Activated B cell treated with CpG ODN at 0.5 μM for 24 hours (primary cell): ENCODE results near the gene CRISP3. TPM values are rescaled to one million over a fixed set of nuclear protein-coding genes. Genes with fewer than 3 reads are reported as not detected.

Source experiments
- ATAC-seq: fragments of 200-7000 bp; cut with Tn5 transposase; one replicate; pipeline ENCODE4 v1.10.0; 2021; ENCODE audit warnings: low read depth, mild to moderate bottlenecking, moderate library complexity
- CTCF ChIA-PET: fragments of 350-600 bp; sonication (Branson Sonifier 250); formaldehyde crosslinking; loops from one replicate; lab custom pipeline; 2021; ENCODE audit warnings: antibody characterized with exemption; lab: Charles Lee
- POLR2A ChIA-PET: fragments of 350-600 bp; sonication (Branson Sonifier 250); formaldehyde crosslinking; loops from one replicate; lab custom pipeline; 2021; ENCODE audit warnings: antibody characterized with exemption; lab: Charles Lee
- DNase-seq: peaks from one replicate; pipeline ENCODE4 v3.0.0; 2022
- H3K27ac Mint-ChIP-seq: one replicate; pipeline ENCODE4 v1.8.0; 2020; ENCODE audit warnings: mixed read lengths
- H3K27me3 Mint-ChIP-seq: one replicate; pipeline ENCODE4 v1.8.0; 2021; ENCODE audit warnings: mixed read lengths
- H3K36me3 Mint-ChIP-seq: one replicate; pipeline ENCODE4 v1.8.0; 2021; ENCODE audit warnings: low read depth, mixed read lengths
- H3K4me1 Mint-ChIP-seq: one replicate; pipeline ENCODE4 v1.8.0; 2021; ENCODE audit warnings: mixed read lengths
- H3K4me3 Mint-ChIP-seq: one replicate; pipeline ENCODE4 v1.8.0; 2020; ENCODE audit warnings: mild to moderate bottlenecking, mixed read lengths
- H3K9me3 Mint-ChIP-seq: one replicate; pipeline ENCODE4 v1.8.0; 2020; ENCODE audit warnings: mixed read lengths
- intact Hi-C: fragments of 100-400 bp; cut with micrococcal nuclease; formaldehyde crosslinking; loops from one replicate; pipeline ENCODE4 v1.15.1; 2024
- total RNA-seq: library from RNA; stranded (reverse); gene quantifications from 2 replicates; pipeline ENCODE4 v1.2.3, GENCODE V29; 2022
- TF ChIP-seq, protein P1 (sequence below): fragments of 200-600 bp; IDR thresholded peaks from one replicate; pipeline ENCODE4 v1.8.0; 2022; ENCODE audit warnings: antibody characterized with exemption, mild to moderate bottlenecking

The CRISP3 gene
- total RNA-seq, 1 donor from 2014 or later: not detected

DNA sequence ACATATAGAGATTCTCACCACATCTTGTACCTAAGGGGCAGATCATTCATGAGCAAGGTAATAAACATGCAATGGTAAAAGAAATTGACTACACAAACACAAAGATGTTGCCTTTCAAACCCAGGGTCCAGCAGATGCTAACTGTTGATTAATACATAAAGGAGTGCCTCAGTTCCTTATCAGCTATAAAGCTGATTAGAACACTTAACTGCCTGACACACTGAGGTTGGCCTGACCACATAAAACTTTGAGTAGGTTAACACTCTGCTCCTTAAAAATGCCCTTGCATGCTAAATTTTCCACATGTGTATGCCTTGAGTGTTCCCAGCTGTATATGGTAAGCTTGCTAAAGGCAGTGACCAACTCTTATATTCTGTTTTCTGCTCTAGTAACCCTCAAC is 45.7 kb downstream of the CRISP3 start:
- Mint-ChIP-seq H3K36me3 (no peaks in the 10 kb centered on the region), H3K4me3 (no peak overlapping the region), H3K9me3 (peaks cover 15% of the 10 kb centered on the region), H3K27me3 (no peaks in the 10 kb centered on the region), H3K4me1 (no peaks in the 10 kb centered on the region), H3K27ac (no peak overlapping the region)
- TF ChIP-seq, protein P1, sequence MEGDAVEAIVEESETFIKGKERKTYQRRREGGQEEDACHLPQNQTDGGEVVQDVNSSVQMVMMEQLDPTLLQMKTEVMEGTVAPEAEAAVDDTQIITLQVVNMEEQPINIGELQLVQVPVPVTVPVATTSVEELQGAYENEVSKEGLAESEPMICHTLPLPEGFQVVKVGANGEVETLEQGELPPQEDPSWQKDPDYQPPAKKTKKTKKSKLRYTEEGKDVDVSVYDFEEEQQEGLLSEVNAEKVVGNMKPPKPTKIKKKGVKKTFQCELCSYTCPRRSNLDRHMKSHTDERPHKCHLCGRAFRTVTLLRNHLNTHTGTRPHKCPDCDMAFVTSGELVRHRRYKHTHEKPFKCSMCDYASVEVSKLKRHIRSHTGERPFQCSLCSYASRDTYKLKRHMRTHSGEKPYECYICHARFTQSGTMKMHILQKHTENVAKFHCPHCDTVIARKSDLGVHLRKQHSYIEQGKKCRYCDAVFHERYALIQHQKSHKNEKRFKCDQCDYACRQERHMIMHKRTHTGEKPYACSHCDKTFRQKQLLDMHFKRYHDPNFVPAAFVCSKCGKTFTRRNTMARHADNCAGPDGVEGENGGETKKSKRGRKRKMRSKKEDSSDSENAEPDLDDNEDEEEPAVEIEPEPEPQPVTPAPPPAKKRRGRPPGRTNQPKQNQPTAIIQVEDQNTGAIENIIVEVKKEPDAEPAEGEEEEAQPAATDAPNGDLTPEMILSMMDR: no peak
- DNase-seq (no peak), ATAC-seq (no peak)
- CTCF ChIA-PET: no interaction called here
- intact Hi-C loops: no loop called here
- POLR2A ChIA-PET: no interaction called here

DNA sequence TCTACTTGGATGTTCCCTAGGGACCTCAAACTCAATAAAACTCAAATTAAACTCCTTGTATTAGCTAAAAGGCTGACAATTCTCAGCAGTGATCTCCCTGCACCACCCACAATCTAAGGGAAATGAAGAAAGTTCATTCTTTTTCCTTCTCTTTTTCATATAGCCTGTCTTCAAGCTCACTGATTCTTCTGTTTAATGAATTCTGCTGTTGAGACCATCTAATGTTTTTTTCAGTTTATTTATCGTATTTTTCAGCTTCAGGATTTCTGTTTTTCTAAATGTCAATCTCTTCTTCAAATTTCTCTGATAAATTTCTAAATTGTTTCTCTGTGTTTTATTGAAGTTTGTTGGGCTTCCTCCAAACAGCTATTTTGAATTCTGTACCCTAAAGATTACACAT is 50.7 kb downstream of the CRISP3 start:
- no peak overlapping the region for H3K4me3 Mint-ChIP-seq
- ATAC-seq: no peak
- intact Hi-C loops: no loop called here
- no peaks in the 10 kb centered on the region for H3K27me3 Mint-ChIP-seq
- no peak for DNase-seq
- ChIA-PET POLR2A (no interaction called here), CTCF (no interaction called here)
- TF ChIP-seq, protein P1: no peak
- no peaks in the 10 kb centered on the region for H3K4me1 Mint-ChIP-seq
- peaks cover 15% of the 10 kb centered on the region for H3K9me3 Mint-ChIP-seq
- no peaks in the 10 kb centered on the region for H3K36me3 Mint-ChIP-seq
- no peak overlapping the region for H3K27ac Mint-ChIP-seq

DNA sequence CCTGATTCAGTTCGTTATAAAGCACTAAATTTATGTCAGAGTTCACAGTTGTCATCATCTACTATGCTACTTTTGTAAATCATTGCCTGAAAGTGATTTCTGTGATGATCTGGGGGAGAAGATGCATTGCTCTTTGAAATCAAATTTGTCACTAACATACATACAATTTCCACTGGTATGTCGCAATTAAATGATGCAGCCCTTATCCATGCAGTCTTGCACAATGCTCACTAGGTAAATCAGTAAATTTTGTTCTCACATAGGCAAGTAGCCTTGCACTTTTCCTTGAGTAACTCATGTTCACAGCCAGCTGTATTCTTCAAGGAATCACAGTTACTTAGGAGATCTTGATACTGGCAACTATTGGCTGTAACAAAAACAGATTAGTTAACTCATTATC is 51.7 kb downstream of the CRISP3 start:
- CTCF ChIA-PET: no interaction called here
- TF ChIP-seq, protein P1: no peak
- H3K4me3 Mint-ChIP-seq: no peak overlapping the region
- intact Hi-C loops: no loop called here
- peaks cover 15% of the 10 kb centered on the region for H3K9me3 Mint-ChIP-seq
- no peaks in the 10 kb centered on the region for H3K4me1 Mint-ChIP-seq
- H3K36me3 Mint-ChIP-seq: no peaks in the 10 kb centered on the region
- DNase-seq: no peak
- ATAC-seq: no peak
- H3K27me3 Mint-ChIP-seq: no peaks in the 10 kb centered on the region
- H3K27ac Mint-ChIP-seq: no peak overlapping the region
- POLR2A ChIA-PET: no interaction called here

Other genes with a start within 250 kb of the CRISP3 start
- gene GLYATL3, start 244.5 kb downstream of the CRISP3 start, total RNA-seq: not detected in 2 replicates
- gene C6orf141, start 193.7 kb downstream of the CRISP3 start, total RNA-seq: not detected in 2 replicates
- not detected in 2 replicates for gene RHAG, start 107.5 kb downstream of the CRISP3 start, total RNA-seq
- not detected in 2 replicates for gene CRISP2, start 30.8 kb downstream of the CRISP3 start, total RNA-seq
- gene PGK2, start 42.9 kb upstream of the CRISP3 start, total RNA-seq: not detected in 2 replicates
- not detected in 2 replicates for gene CRISP1, start 122.1 kb upstream of the CRISP3 start, total RNA-seq
- not detected in 2 replicates for gene DEFB114, start 219.8 kb upstream of the CRISP3 start, total RNA-seq
- gene DEFB113, start 225.2 kb upstream of the CRISP3 start, total RNA-seq: not detected in 2 replicates